HG03378 (cell line): ENCODE data around the gene KIDINS220.

Experiments used
- ATAC-seq: cut with Tn5 transposase; IDR thresholded peaks from one replicate; pipeline ENCODE4 v1.9.1; 2021; ENCODE audit warnings: mild to moderate bottlenecking, moderate library complexity; ENCODE audit not compliant: unreplicated experiment

The KIDINS220 gene

GRCh38 chr2:8806885-8807704 lies 30.3 kb downstream of the KIDINS220 start:
- no peak for ATAC-seq

- no peak for ATAC-seq
Observed at GRCh38 chr2:8805278-8806210, 31.9 kb downstream of the KIDINS220 start.

GRCh38 chr2:8803658-8804379 lies 33.6 kb downstream of the KIDINS220 start:
- ATAC-seq, result peak; percentile 98

- no peak for ATAC-seq
Observed at GRCh38 chr2:8802741-8803140, 34.7 kb downstream of the KIDINS220 start.

GRCh38 chr2:8800821-8801220 lies 36.6 kb downstream of the KIDINS220 start:
- ATAC-seq, result no peak

GRCh38 chr2:8800218-8800617 lies 37.2 kb downstream of the KIDINS220 start:
- no peak for ATAC-seq

GRCh38 chr2:8799004-8799403 lies 38.4 kb downstream of the KIDINS220 start:
- no peak for ATAC-seq

- no peak for ATAC-seq
Observed at GRCh38 chr2:8798393-8798792, 39.0 kb downstream of the KIDINS220 start.

GRCh38 chr2:8797682-8798081 lies 39.7 kb downstream of the KIDINS220 start:
- no peak for ATAC-seq

GRCh38 chr2:8796878-8797550 lies 40.4 kb downstream of the KIDINS220 start:
- no peak for ATAC-seq

GRCh38 chr2:8796315-8796848 lies 41.0 kb downstream of the KIDINS220 start:
- ATAC-seq, result no peak

- no peak for ATAC-seq
Observed at GRCh38 chr2:8794923-8795825, 42.2 kb downstream of the KIDINS220 start.

GRCh38 chr2:8790739-8791162 lies 46.7 kb downstream of the KIDINS220 start:
- ATAC-seq, result no peak

GRCh38 chr2:8786463-8786862 lies 51.0 kb downstream of the KIDINS220 start:
- ATAC-seq, result no peak

- no peak for ATAC-seq
Observed at GRCh38 chr2:8779795-8780671, 57.4 kb downstream of the KIDINS220 start.

- ATAC-seq, result no peak
Observed at GRCh38 chr2:8774371-8774770, 63.0 kb downstream of the KIDINS220 start.

GRCh38 chr2:8767324-8767723 lies 70.1 kb downstream of the KIDINS220 start:
- no peak for ATAC-seq

GRCh38 chr2:8761529-8762164 lies 75.8 kb downstream of the KIDINS220 start:
- no peak for ATAC-seq
